K562 (cell line): ENCODE measurements around the gene INSYN2B. TPM values are rescaled to one million over a fixed set of nuclear protein-coding genes. Genes with fewer than 3 reads are reported as not detected.

Experiments used
- ATAC-seq: fragments of 200-7000 bp; cut with Tn5 transposase; 3 replicates; pipeline ENCODE4 v1.9.1; 2020; ENCODE audit warnings: moderate library complexity
- BruUV-seq: library from RNA; stranded (reverse); fragments of 400-500 nt; replicated peaks from 2 replicates; lab custom pipeline; 2021; lab: Mats Ljungman, UMichigan
- CTCF ChIA-PET: fragments of 300-600 bp; formaldehyde crosslinking; extraction: SDS; loops from one replicate; lab custom pipeline; 2021; ENCODE audit warnings: low intra/inter-chr PET ratio; lab: Yijun Ruan, JAX
- POLR2A ChIA-PET: fragments of 300-600, 350-650 bp; sonication (Branson Sonifier 250); formaldehyde crosslinking; extraction: SDS; loops from one replicate; lab custom pipeline; 2021; ENCODE audit warnings: antibody characterized with exemption, inconsistent platforms; lab: Yijun Ruan, JAX
- DNase-seq, 4 experiments: peaks; one replicate each; pipeline versions ENCODE4 v3.0.0 to v3.0.0-alpha.2; 2011 to 2018; ENCODE audit warnings: low spot score in 3 of 4, mixed read lengths in 3 of 4; ENCODE audit errors: extremely low read depth in 1 of 4
- FAIRE-seq: peaks from 2 replicates; lab custom pipeline; 2011; peaks lifted over from hg19 to GRCh38; lab: Jason Lieb, UNC
- H2AFZ ChIP-seq: 2 replicates; pipeline ENCODE4 v1.6.0; 2011; ENCODE audit warnings: low read depth, low read length, control low read depth, inconsistent platforms
- H3K27ac ChIP-seq: fragments of 200-600 bp; 3 replicates; pipeline ENCODE4 v1.8.0; 2011; ENCODE audit warnings: low read depth, mild to moderate bottlenecking, control low read depth, inconsistent platforms, low read length, moderate library complexity, mixed read lengths; ENCODE audit errors: extremely low read depth
- H3K27me3 ChIP-seq, 2 experiments: fragments of 300-600 bp in 1 of 2; 2 replicates in 1 of 2; 3 replicates in 1 of 2; pipeline versions ENCODE4 v1.6.0 to v1.8.0; 2011; ENCODE audit warnings: inconsistent platforms in 2 of 2, low read length in 2 of 2, mild to moderate bottlenecking in 1 of 2, mixed read lengths in 1 of 2, moderate library complexity in 1 of 2; ENCODE audit not compliant: control insufficient read depth in 2 of 2, insufficient read depth in 2 of 2
- H3K36me3 ChIP-seq: fragments of 300-600 bp; 3 replicates; pipeline ENCODE4 v1.8.0; 2011; ENCODE audit warnings: mild to moderate bottlenecking, low read length, inconsistent platforms; ENCODE audit not compliant: control insufficient read depth, insufficient read depth
- H3K4me1 ChIP-seq, 2 experiments: fragments of 200-600 bp in 1 of 2; replicated peaks in 1 of 2; 2 replicates in 1 of 2; 3 replicates in 1 of 2; pipeline versions ENCODE4 v1.5.1 to v1.8.0; 2011; ENCODE audit warnings: inconsistent platforms in 2 of 2, low read length in 2 of 2, mild to moderate bottlenecking in 1 of 2, mixed read lengths in 1 of 2, moderate library complexity in 1 of 2; ENCODE audit not compliant: control insufficient read depth in 2 of 2, insufficient read depth in 2 of 2
- H3K4me2 ChIP-seq: 2 replicates; pipeline ENCODE4 v1.6.1; 2011; ENCODE audit warnings: low read length, control low read depth, inconsistent platforms, mixed read lengths; ENCODE audit not compliant: insufficient read depth
- H3K4me3 ChIP-seq: fragments of 200-600 bp; sonication (generic), shearing (Covaris generic); 2 replicates; pipeline ENCODE4 v1.5.1; 2016; ENCODE audit warnings: control low read depth, inconsistent platforms
- H3K79me2 ChIP-seq: fragments of 200-600 bp; 3 replicates; pipeline ENCODE4 v1.8.0; 2011; ENCODE audit warnings: low read length, inconsistent platforms; ENCODE audit not compliant: control insufficient read depth, insufficient read depth
- H3K9ac ChIP-seq, 2 experiments: 2 replicates each; pipeline versions ENCODE4 v1.6.0 to v1.6.1; 2011; ENCODE audit warnings: low read depth in 2 of 2, low read length in 2 of 2, control low read depth in 1 of 2, inconsistent platforms in 1 of 2, mild to moderate bottlenecking in 1 of 2, mixed read lengths in 1 of 2; ENCODE audit not compliant: insufficient read depth in 1 of 2
- H3K9me1 ChIP-seq: one replicate; pipeline ENCODE4 v1.6.0; 2011; ENCODE audit warnings: inconsistent platforms, mild to moderate bottlenecking, low read length, moderate library complexity; ENCODE audit not compliant: control insufficient read depth, insufficient read depth
- H3K9me3 ChIP-seq: replicated peaks from 2 replicates; pipeline ENCODE4 v1.5.1; 2011; ENCODE audit warnings: low read depth, low read length, inconsistent platforms; ENCODE audit not compliant: control insufficient read depth, insufficient read depth
- H4K20me1 ChIP-seq: replicated peaks from 2 replicates; pipeline ENCODE4 v1.6.1; 2011; ENCODE audit warnings: low read length, inconsistent platforms, mixed read lengths; ENCODE audit not compliant: control insufficient read depth, insufficient read depth
- HNRNPLL ChIP-seq: fragments of 200-400 bp; formaldehyde crosslinking; IDR thresholded peaks from 2 replicates; pipeline ENCODE4 v1.6.1; 2017; ENCODE audit warnings: low read length, low read depth, mild to moderate bottlenecking; ENCODE audit not compliant: poor library complexity, severe bottlenecking
- PCBP2 ChIP-seq: fragments of 200-400 bp; formaldehyde crosslinking; IDR thresholded peaks from 2 replicates; pipeline ENCODE4 v1.6.1; 2018; ENCODE audit warnings: low read length, low read depth, mild to moderate bottlenecking, moderate library complexity; ENCODE audit not compliant: poor library complexity, severe bottlenecking
- POLR2H ChIP-seq: IDR thresholded peaks from 2 replicates; pipeline ENCODE4 v1.6.1; 2016; ENCODE audit warnings: missing genetic modification characterization, low read depth, mild to moderate bottlenecking, control low read depth, missing compliant biosample characterization, moderate library complexity
- RAD51 ChIP-seq: fragments of 450-650 bp; IDR thresholded peaks from 2 replicates; pipeline ENCODE4 v1.7.1; 2016; ENCODE audit warnings: low read depth, mild to moderate bottlenecking, borderline replicate concordance
- SAP30 ChIP-seq: fragments of 200-600 bp; sonication (generic); IDR thresholded peaks from 2 replicates; pipeline ENCODE4 v1.6.1; 2012; ENCODE audit warnings: borderline replicate concordance, low read depth, mild to moderate bottlenecking, moderate library complexity, low read length, control low read depth, inconsistent platforms; ENCODE audit not compliant: insufficient read depth, poor library complexity, severe bottlenecking
- SIN3B ChIP-seq: fragments of 450-650 bp; IDR thresholded peaks from 2 replicates; pipeline ENCODE4 v1.6.1; 2017; ENCODE audit warnings: low read depth, mild to moderate bottlenecking, moderate library complexity
- SNRNP70 ChIP-seq: fragments of 200-400 bp; formaldehyde crosslinking; optimal IDR thresholded peaks from 2 replicates; pipeline ENCODE3; 2017; ENCODE audit warnings: low read depth, low read length
- ZC3H11A ChIP-seq: IDR thresholded peaks from 2 replicates; pipeline ENCODE4 v1.6.1; 2012; ENCODE audit warnings: low read depth, low read length, improper control_type of control experiment
- ZNF551 ChIP-seq: fragments of 250-450 bp; sonication (Bioruptor Pico); IDR thresholded peaks from 2 replicates; pipeline ENCODE4 v1.5.0; 2021; ENCODE audit warnings: mild to moderate bottlenecking, moderate library complexity
- WGBS: fragments of 100-300 bp; shearing (Covaris generic); methylation state at CpG from one replicate; pipeline ENCODE4 v1.1.6; 2016; ENCODE audit warnings: low coverage, mixed read lengths; ENCODE audit not compliant: insufficient coverage; ENCODE audit errors: missing lambda C conversion rate; 5-methylcytosine and 5-hydroxymethylcytosine counted together
- in situ Hi-C: fragments of 300-500 bp; cut with MboI; formaldehyde crosslinking; loops from 4 replicates; pipeline ENCODE4 v1.15.0; 2018; ENCODE audit warnings: inconsistent platforms, mixed read lengths
- intact Hi-C: fragments of 100-400 bp; cut with micrococcal nuclease; formaldehyde crosslinking; loops from 2 replicates; pipeline ENCODE4 v1.14.2; 2022
- polyA plus RNA-seq, 8 experiments: library from polyadenylated mRNA; depleted of rRNA in 4 of 8; stranded (reverse) in 5 of 8; unstranded in 3 of 8; fragments of >200 nt; fragmentation: Nextera tagmentation in 2 of 8; fragmentation: Illumina TruSeq in 1 of 8; extraction: Ambion mirVana in 2 of 8; extraction: Trizol in 1 of 8; gene quantifications; 2 replicates each; pipeline versions ENCODE4 v1.2.1 to v1.2.3, GENCODE V29; 2011 to 2014; ENCODE audit warnings: inconsistent platforms in 1 of 8, missing spikeins in 1 of 8
- total RNA-seq, 7 experiments: library from RNA; depleted of rRNA in 6 of 7; stranded (reverse); fragments of >200 nt in 6 of 7; fragmentation: Illumina TruSeq in 2 of 7; extraction: Trizol in 2 of 7; gene quantifications; 2 replicates each; pipeline versions ENCODE4 v1.2.1 to v1.2.3, GENCODE V29; 2011 to 2021; ENCODE audit warnings: low replicate concordance in 1 of 7

The INSYN2B gene
- total and polyA plus RNA-seq, 9 of the 15 experiments (the other 6 are each of a cell fraction or from before 2014, with no cell fraction given) = not detected

GRCh38 chr5:169848271-169848670, 132.0 kb downstream of the INSYN2B start:
- Histone ChIP-seq H3K27me3 (no peaks in the 10 kb centered on the region), H4K20me1 (no peaks in the 10 kb centered on the region), H3K9me1 (no peaks in the 10 kb centered on the region), H3K4me3 (no peak overlapping the region), H3K9me3 (peaks cover 6% of the 10 kb centered on the region), H3K36me3 (no peaks in the 10 kb centered on the region), H3K79me2 (no peaks in the 10 kb centered on the region), H3K9ac (no peak overlapping the region), H2AFZ (no peak overlapping the region), H3K27ac (no peak overlapping the region), H3K4me1 (no peaks in the 10 kb centered on the region), H3K4me2 (no peak overlapping the region)
- FAIRE-seq = no peak
- no peak for DNase-seq
- BruUV-seq = no TSS peak
- TF ChIP-seq ZC3H11A (no peak), SNRNP70 (no peak), ZNF551 (CRISPR knock-in tag) (no peak), PCBP2 (no peak), SAP30 (no peak), HNRNPLL (no peak)
- POLR2A ChIA-PET = no interaction called here
- in situ Hi-C loops = no loop called here
- intact Hi-C loops = no loop called here
- 17% methylated on average over 3 of the region's 3 CpGs for WGBS
- CTCF ChIA-PET = no interaction called here
- no peak for ATAC-seq

GRCh38 chr5:169847519-169847918, 132.8 kb downstream of the INSYN2B start:
- no peak for DNase-seq
- Histone ChIP-seq H3K79me2 (no peaks in the 10 kb centered on the region), H3K4me2 (no peak overlapping the region), H3K4me1 (no peaks in the 10 kb centered on the region), H3K27me3 (no peaks in the 10 kb centered on the region), H3K36me3 (no peaks in the 10 kb centered on the region), H3K9me1 (no peaks in the 10 kb centered on the region), H3K27ac (no peak overlapping the region), H4K20me1 (no peaks in the 10 kb centered on the region), H2AFZ (no peak overlapping the region), H3K9me3 (peaks cover 6% of the 10 kb centered on the region), H3K9ac (no peak overlapping the region), H3K4me3 (no peak overlapping the region)
- no TSS peak for BruUV-seq
- WGBS = 0% methylated on average over 1 of the region's 1 CpG
- in situ Hi-C loops = no loop called here
- ATAC-seq = no peak
- no peak for FAIRE-seq
- no peak for TF ChIP-seq RAD51
- TF ChIP-seq SIN3B = no peak
- TF ChIP-seq POLR2H (tag) = no peak
- POLR2A ChIA-PET = no interaction called here
- intact Hi-C loops = no loop called here
- CTCF ChIA-PET = no interaction called here
